Measurements from ENCODE around the gene MYO9A. TPM values are rescaled to one million over a fixed set of nuclear protein-coding genes. Genes with fewer than 3 reads are reported as not detected.

MYO9A gene
- total RNA-seq, 1 donor from 2014 or later = 111 TPM

DNA sequence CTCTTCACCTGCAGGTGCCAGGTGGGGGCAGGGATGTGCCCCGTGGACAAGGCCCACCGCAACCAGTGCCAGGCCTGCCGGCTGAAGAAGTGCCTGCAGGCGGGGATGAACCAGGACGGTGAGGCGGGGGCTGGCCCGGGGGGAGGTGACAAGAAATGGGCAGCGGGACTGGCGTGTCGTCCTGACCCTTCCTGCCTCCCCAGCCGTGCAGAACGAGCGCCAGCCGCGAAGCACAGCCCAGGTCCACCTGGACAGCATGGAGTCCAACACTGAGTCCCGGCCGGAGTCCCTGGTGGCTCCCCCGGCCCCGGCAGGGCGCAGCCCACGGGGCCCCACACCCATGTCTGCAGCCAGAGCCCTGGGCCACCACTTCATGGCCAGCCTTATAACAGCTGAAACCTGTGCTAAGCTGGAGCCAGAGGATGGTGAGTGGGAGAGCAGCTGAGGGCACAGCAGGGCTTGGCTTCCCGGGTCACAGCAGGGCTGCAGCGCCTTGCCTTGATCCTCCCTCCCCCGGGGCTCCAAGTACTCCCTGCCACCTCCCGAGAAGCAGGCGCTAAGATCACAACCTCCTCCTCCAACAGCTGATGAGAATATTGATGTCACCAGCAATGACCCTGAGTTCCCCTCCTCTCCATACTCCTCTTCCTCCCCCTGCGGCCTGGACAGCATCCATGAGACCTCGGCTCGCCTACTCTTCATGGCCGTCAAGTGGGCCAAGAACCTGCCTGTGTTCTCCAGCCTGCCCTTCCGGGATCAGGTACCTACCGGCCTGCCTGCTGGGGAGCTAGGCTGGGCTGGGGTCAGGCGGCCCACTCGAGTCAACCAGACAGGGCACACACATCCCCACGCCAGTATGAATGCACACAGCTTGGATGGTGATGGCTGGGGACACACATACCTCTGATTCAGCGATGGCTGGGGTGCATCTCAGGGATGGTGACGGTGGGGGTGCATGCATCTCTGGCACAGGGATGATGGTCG is 305.9 kb downstream of the MYO9A start:
- Mint-ChIP-seq H3K27ac (ENCODE audit: unreplicated experiment) (no peak overlapping the region), H3K27me3 (ENCODE audit: unreplicated experiment) (peaks cover 3% of the 10 kb centered on the region), H3K36me3 (ENCODE audit: unreplicated experiment) (no peaks in the 10 kb centered on the region), H3K4me3 (ENCODE audit: unreplicated experiment) (no peak overlapping the region), H3K4me1 (ENCODE audit: low read depth, unreplicated experiment) (peaks cover 17% of the 10 kb centered on the region), H3K9me3 (ENCODE audit: unreplicated experiment) (peaks cover 5% of the 10 kb centered on the region)
- TF ChIP-seq, protein P1, sequence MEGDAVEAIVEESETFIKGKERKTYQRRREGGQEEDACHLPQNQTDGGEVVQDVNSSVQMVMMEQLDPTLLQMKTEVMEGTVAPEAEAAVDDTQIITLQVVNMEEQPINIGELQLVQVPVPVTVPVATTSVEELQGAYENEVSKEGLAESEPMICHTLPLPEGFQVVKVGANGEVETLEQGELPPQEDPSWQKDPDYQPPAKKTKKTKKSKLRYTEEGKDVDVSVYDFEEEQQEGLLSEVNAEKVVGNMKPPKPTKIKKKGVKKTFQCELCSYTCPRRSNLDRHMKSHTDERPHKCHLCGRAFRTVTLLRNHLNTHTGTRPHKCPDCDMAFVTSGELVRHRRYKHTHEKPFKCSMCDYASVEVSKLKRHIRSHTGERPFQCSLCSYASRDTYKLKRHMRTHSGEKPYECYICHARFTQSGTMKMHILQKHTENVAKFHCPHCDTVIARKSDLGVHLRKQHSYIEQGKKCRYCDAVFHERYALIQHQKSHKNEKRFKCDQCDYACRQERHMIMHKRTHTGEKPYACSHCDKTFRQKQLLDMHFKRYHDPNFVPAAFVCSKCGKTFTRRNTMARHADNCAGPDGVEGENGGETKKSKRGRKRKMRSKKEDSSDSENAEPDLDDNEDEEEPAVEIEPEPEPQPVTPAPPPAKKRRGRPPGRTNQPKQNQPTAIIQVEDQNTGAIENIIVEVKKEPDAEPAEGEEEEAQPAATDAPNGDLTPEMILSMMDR (IDR thresholded peaks at IDR 0.05; ENCODE audit: partially characterized antibody, unreplicated experiment) = no peak
- DNase-seq = no peak

DNA sequence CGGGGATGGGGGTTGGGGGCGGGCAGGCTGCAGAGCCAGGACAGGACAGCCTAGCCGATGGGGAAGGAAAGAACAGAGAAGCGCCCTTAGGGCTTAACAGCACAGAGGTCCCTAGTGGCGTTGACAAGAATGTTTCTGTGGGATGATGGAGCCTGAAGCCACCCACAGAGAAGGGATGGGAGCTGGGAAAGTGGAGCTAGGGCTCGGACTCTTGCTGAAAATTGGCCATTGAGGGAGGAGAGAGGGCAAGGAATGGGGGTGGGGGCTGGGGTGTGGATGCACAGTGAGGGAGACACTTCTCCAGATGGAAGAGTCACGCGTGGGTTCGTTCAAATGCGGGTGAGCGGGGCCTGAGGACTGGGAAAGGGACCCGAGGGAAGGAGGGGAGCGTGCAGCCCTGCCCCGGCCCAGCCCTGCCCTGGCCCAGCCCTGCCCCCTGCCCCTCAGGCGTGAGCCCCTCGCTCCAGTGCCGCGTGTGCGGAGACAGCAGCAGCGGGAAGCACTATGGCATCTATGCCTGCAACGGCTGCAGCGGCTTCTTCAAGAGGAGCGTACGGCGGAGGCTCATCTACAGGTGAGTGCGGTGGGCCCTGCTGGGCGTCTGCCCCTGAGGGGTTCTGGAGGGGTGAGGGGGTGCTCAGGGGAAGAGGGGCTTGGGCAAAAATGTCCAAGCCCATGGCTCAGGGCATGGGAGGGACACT is 306.8 kb downstream of the MYO9A start:
- DNase-seq = no peak
- Mint-ChIP-seq H3K4me1 (ENCODE audit: low read depth, unreplicated experiment) (peaks cover 22% of the 10 kb centered on the region), H3K27me3 (ENCODE audit: unreplicated experiment) (peaks cover 4% of the 10 kb centered on the region), H3K4me3 (ENCODE audit: unreplicated experiment) (no peak overlapping the region), H3K36me3 (ENCODE audit: unreplicated experiment) (no peaks in the 10 kb centered on the region), H3K9me3 (ENCODE audit: unreplicated experiment) (peaks cover 5% of the 10 kb centered on the region), H3K27ac (ENCODE audit: unreplicated experiment) (no peak overlapping the region)
- TF ChIP-seq, protein P1 (IDR thresholded peaks at IDR 0.05; ENCODE audit: partially characterized antibody, unreplicated experiment) = no peak

GRCh38 chr15:71810256-71811035 is 307.5 kb downstream of the MYO9A start, which contains the start of gene NR2E3:
Gene NR2E3, plus strand, starts transcription at chr15:71810554. Its CDS starts 190 bp downstream, at chr15:71810744.
- peaks cover 23% of the 10 kb centered on the region for H3K4me1 Mint-ChIP-seq (ENCODE audit: low read depth, unreplicated experiment)
- H3K27me3 Mint-ChIP-seq (ENCODE audit: unreplicated experiment) = peaks cover 6% of the 10 kb centered on the region
- H3K27ac Mint-ChIP-seq (ENCODE audit: unreplicated experiment) = peak within 1 kb of the TSS; percentile 43
- H3K9me3 Mint-ChIP-seq (ENCODE audit: unreplicated experiment) = peaks cover 6% of the 10 kb centered on the region
- TF ChIP-seq, protein P1 (IDR thresholded peaks at IDR 0.05; ENCODE audit: partially characterized antibody, unreplicated experiment) = no peak
- no peak within 1 kb of the TSS for H3K4me3 Mint-ChIP-seq (ENCODE audit: unreplicated experiment)
- DNase-seq = no peak
- H3K36me3 Mint-ChIP-seq (ENCODE audit: unreplicated experiment) = no peaks in the 10 kb centered on the region

DNA sequence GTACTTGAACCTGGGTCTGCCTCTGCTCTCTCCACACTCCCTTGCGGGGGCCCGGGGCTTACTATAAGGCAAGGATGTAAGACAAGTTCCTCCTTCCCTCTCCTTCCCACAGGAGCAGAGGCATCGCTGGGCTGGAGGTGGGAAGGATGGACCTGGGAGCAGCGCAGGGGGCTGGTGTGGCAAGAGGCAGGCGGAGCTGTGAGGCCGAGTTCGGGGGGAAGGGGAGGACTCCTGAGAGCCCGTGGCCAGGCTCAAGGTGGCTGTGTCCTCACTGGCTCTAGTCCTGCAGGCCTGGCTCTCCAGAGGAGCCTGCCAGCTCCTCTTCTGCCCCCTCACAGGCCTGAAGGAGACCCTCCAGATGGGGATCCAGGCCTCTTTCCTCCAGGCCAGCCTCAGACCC is 308.6 kb downstream of the MYO9A start:
- H3K27ac Mint-ChIP-seq (ENCODE audit: unreplicated experiment) = no peak overlapping the region
- TF ChIP-seq, protein P1 (IDR thresholded peaks at IDR 0.05; ENCODE audit: partially characterized antibody, unreplicated experiment) = no peak
- no peak overlapping the region for H3K4me3 Mint-ChIP-seq (ENCODE audit: unreplicated experiment)
- H3K27me3 Mint-ChIP-seq (ENCODE audit: unreplicated experiment) = peaks cover 3% of the 10 kb centered on the region
- H3K9me3 Mint-ChIP-seq (ENCODE audit: unreplicated experiment) = peaks cover 4% of the 10 kb centered on the region
- H3K36me3 Mint-ChIP-seq (ENCODE audit: unreplicated experiment) = no peaks in the 10 kb centered on the region
- no peak for DNase-seq
- H3K4me1 Mint-ChIP-seq (ENCODE audit: low read depth, unreplicated experiment) = peaks cover 27% of the 10 kb centered on the region
